ENCODE results near the gene MRTFA.
"Not testable (repeated sequence)": the region's sequence is repeated elsewhere in the genome, so short reads cannot be mapped to it uniquely, and the experiment has no call there.

MRTFA gene

GRCh38 chr22:40660730-40661129 lies 24.2 kb upstream of the MRTFA start:
- TF ChIP-seq CTCF (IDR thresholded peaks at IDR 0.05; ENCODE audit: low read depth, low read length) = no peak
- in situ Hi-C loops (cut with HindIII; ENCODE audit: low sequenced_read_pairs) = no loop called here
- no peak for DNase-seq (ENCODE audit: low read depth, low spot score)
- no peak overlapping the region for H3K4me3 ChIP-seq (ENCODE audit: low read depth, low read length)

- in situ Hi-C loops (cut with HindIII; ENCODE audit: low sequenced_read_pairs) = no loop called here
- TF ChIP-seq CTCF (IDR thresholded peaks at IDR 0.05; ENCODE audit: low read depth, low read length) = no peak
- no peak for DNase-seq (ENCODE audit: low read depth, low spot score)
- H3K4me3 ChIP-seq (ENCODE audit: low read depth, low read length) = no peak overlapping the region
Measured at GRCh38 chr22:40659166-40659565, 22.6 kb upstream of the MRTFA start.

GRCh38 chr22:40656651-40657050 lies 20.1 kb upstream of the MRTFA start:
- in situ Hi-C loops (cut with HindIII; ENCODE audit: low sequenced_read_pairs); DNase-seq (ENCODE audit: low read depth, low spot score): not testable (repeated sequence)

GRCh38 chr22:40655941-40656340 lies 19.4 kb upstream of the MRTFA start:
- H3K4me3 ChIP-seq (ENCODE audit: low read depth, low read length); in situ Hi-C loops (cut with HindIII; ENCODE audit: low sequenced_read_pairs); DNase-seq (ENCODE audit: low read depth, low spot score): not testable (repeated sequence)

More at GRCh38 chr22:40656651-40657050, 20.1 kb upstream of the MRTFA start:
- not testable (repeated sequence) for H3K4me3 ChIP-seq (ENCODE audit: low read depth, low read length)

GRCh38 chr22:40654522-40655167 lies 18.1 kb upstream of the MRTFA start:
- no peak overlapping the region for H3K4me3 ChIP-seq (ENCODE audit: low read depth, low read length)
- in situ Hi-C loops (cut with HindIII; ENCODE audit: low sequenced_read_pairs) = no loop called here
- peak; percentile 30 for TF ChIP-seq CTCF (IDR thresholded peaks at IDR 0.05; ENCODE audit: low read depth, low read length)
- DNase-seq (ENCODE audit: low read depth, low spot score) = peak; percentile 59

- TF ChIP-seq CTCF (IDR thresholded peaks at IDR 0.05; ENCODE audit: low read depth, low read length) = no peak
- in situ Hi-C loops (cut with HindIII; ENCODE audit: low sequenced_read_pairs) = no loop called here
- no peak for DNase-seq (ENCODE audit: low read depth, low spot score)
- H3K4me3 ChIP-seq (ENCODE audit: low read depth, low read length) = no peak overlapping the region
Measured at GRCh38 chr22:40653361-40653760, 16.8 kb upstream of the MRTFA start.

- in situ Hi-C loops (cut with HindIII; ENCODE audit: low sequenced_read_pairs) = no loop called here
- peak overlapping the region; percentile 60 for H3K4me3 ChIP-seq (ENCODE audit: low read depth, low read length)
- peak; percentile 99 for DNase-seq (ENCODE audit: low read depth, low spot score)
- no peak for TF ChIP-seq CTCF (IDR thresholded peaks at IDR 0.05; ENCODE audit: low read depth, low read length)
Measured at GRCh38 chr22:40651563-40652501, 15.3 kb upstream of the MRTFA start.

Data from astrocyte of the spinal cord (primary cell).